ENCODE measurements around the gene CHST8. TPM values are rescaled to one million over a fixed set of nuclear protein-coding genes. Genes with fewer than 3 reads are reported as not detected.

CHST8 gene
- total RNA-seq, 1 experiment from 2014 or later = 2.3 TPM

- H3K27me3 ChIP-seq (replicated peaks; ENCODE audit: insufficient read depth, low read depth, low read length, poor library complexity) = peaks cover 31% of the 10 kb centered on the region
- H3K36me3 ChIP-seq (ENCODE audit: insufficient read depth, low read length, poor library complexity, severe bottlenecking) = no peaks in the 10 kb centered on the region
- DNase-seq (ENCODE audit: low spot score) = no peak
- no TSS peak for BruUV-seq (replicated peaks)
- CTCF ChIA-PET = no interaction called here
- intact Hi-C loops (cut with micrococcal nuclease; ENCODE audit: unreplicated experiment) = no loop called here
- H3K9me3 ChIP-seq (ENCODE audit: low read depth, low read length, poor library complexity, severe bottlenecking) = no peaks in the 10 kb centered on the region
- no peaks in the 10 kb centered on the region for H3K4me1 ChIP-seq (ENCODE audit: insufficient read depth, low read length, poor library complexity, severe bottlenecking)
- POLR2A ChIA-PET (ENCODE audit: low non-redundant PET) = no interaction called here
- no peak overlapping the region for H3K27ac ChIP-seq (ENCODE audit: low read depth, low read length, poor library complexity, severe bottlenecking)
- TF ChIP-seq EZH2 (IDR thresholded peaks at IDR 0.05; ENCODE audit: borderline replicate concordance, low read depth, low read length, poor library complexity, severe bottlenecking) (no peak), CTCF (conservative IDR thresholded peaks at IDR 0.05; ENCODE audit: low read depth, low read length) (no peak)
- H3K4me3 ChIP-seq (ENCODE audit: low read depth, low read length, poor library complexity, severe bottlenecking) = no peak overlapping the region
Measured at GRCh38 chr19:33675501-33676124, 53.9 kb downstream of the CHST8 start.

- ChIA-PET POLR2A (ENCODE audit: low non-redundant PET) (no interaction called here), CTCF (no interaction called here)
- intact Hi-C loops (cut with micrococcal nuclease; ENCODE audit: unreplicated experiment) = no loop called here
- DNase-seq (ENCODE audit: low spot score) = no peak
- H3K27me3 ChIP-seq (replicated peaks; ENCODE audit: insufficient read depth, low read depth, low read length, poor library complexity) = peaks cover 39% of the 10 kb centered on the region
- no peaks in the 10 kb centered on the region for H3K9me3 ChIP-seq (ENCODE audit: low read depth, low read length, poor library complexity, severe bottlenecking)
- TF ChIP-seq CTCF (conservative IDR thresholded peaks at IDR 0.05; ENCODE audit: low read depth, low read length) (no peak), EZH2 (IDR thresholded peaks at IDR 0.05; ENCODE audit: borderline replicate concordance, low read depth, low read length, poor library complexity, severe bottlenecking) (no peak)
- H3K4me1 ChIP-seq (ENCODE audit: insufficient read depth, low read length, poor library complexity, severe bottlenecking) = no peaks in the 10 kb centered on the region
- no peak overlapping the region for H3K4me3 ChIP-seq (ENCODE audit: low read depth, low read length, poor library complexity, severe bottlenecking)
- BruUV-seq (replicated peaks) = no TSS peak
- no peak overlapping the region for H3K27ac ChIP-seq (ENCODE audit: low read depth, low read length, poor library complexity, severe bottlenecking)
- no peaks in the 10 kb centered on the region for H3K36me3 ChIP-seq (ENCODE audit: insufficient read depth, low read length, poor library complexity, severe bottlenecking)
Measured at GRCh38 chr19:33676999-33677665, 55.4 kb downstream of the CHST8 start.

GRCh38 chr19:33677745-33678426, 56.1 kb downstream of the CHST8 start:
- no peaks in the 10 kb centered on the region for H3K4me1 ChIP-seq (ENCODE audit: insufficient read depth, low read length, poor library complexity, severe bottlenecking)
- no peak overlapping the region for H3K27ac ChIP-seq (ENCODE audit: low read depth, low read length, poor library complexity, severe bottlenecking)
- POLR2A ChIA-PET (ENCODE audit: low non-redundant PET) = no interaction called here
- DNase-seq (ENCODE audit: low spot score) = no peak
- CTCF ChIA-PET = no interaction called here
- no peaks in the 10 kb centered on the region for H3K36me3 ChIP-seq (ENCODE audit: insufficient read depth, low read length, poor library complexity, severe bottlenecking)
- peaks cover 43% of the 10 kb centered on the region for H3K27me3 ChIP-seq (replicated peaks; ENCODE audit: insufficient read depth, low read depth, low read length, poor library complexity)
- H3K9me3 ChIP-seq (ENCODE audit: low read depth, low read length, poor library complexity, severe bottlenecking) = no peaks in the 10 kb centered on the region
- no peak for TF ChIP-seq CTCF (conservative IDR thresholded peaks at IDR 0.05; ENCODE audit: low read depth, low read length)
- TF ChIP-seq EZH2 (IDR thresholded peaks at IDR 0.05; ENCODE audit: borderline replicate concordance, low read depth, low read length, poor library complexity, severe bottlenecking) = no peak
- BruUV-seq (replicated peaks) = no TSS peak
- H3K4me3 ChIP-seq (ENCODE audit: low read depth, low read length, poor library complexity, severe bottlenecking) = no peak overlapping the region
- intact Hi-C loops (cut with micrococcal nuclease; ENCODE audit: unreplicated experiment) = no loop called here

Data from A673 (cell line).